ENCODE results near the gene MTX1.

MTX1 gene

GRCh38 chr1:155255243-155256007, 46.9 kb downstream of the MTX1 start, which contains the start of gene ENTREP3:
ENTREP3 (minus strand) TSS chr1:155255483; CDS start chr1:155254877, 606 bp downstream.
- peak; percentile 55 to 69 (median 68) for DNase-seq (ENCODE audit: low read depth in 2 of 3, low spot score in 2 of 3)

GRCh38 chr1:155256058-155256852, 47.8 kb downstream of the MTX1 start:
- DNase-seq (ENCODE audit: low read depth in 2 of 3, low spot score in 2 of 3), result no peak

GRCh38 chr1:155260276-155260675, 51.8 kb downstream of the MTX1 start:
- no peak for DNase-seq (ENCODE audit: low read depth in 2 of 3, low spot score in 2 of 3)

GRCh38 chr1:155261493-155261851, 53.0 kb downstream of the MTX1 start:
- no peak for DNase-seq (ENCODE audit: low read depth in 2 of 3, low spot score in 2 of 3)

- peak; percentile 68 to 82 (median 77) for DNase-seq (ENCODE audit: low read depth in 2 of 3, low spot score in 2 of 3)
Observed at GRCh38 chr1:155261852-155262673, 53.6 kb downstream of the MTX1 start, which contains the start of gene SCAMP3. SCAMP3 (minus strand) TSS chr1:155262360; CDS start chr1:155262151, 209 bp downstream.

- no peak for DNase-seq (ENCODE audit: low read depth in 2 of 3, low spot score in 2 of 3)
Observed at GRCh38 chr1:155263067-155263466, 54.6 kb downstream of the MTX1 start.

All from activated CD8-positive, alpha-beta memory T cell treated with anti-CD3 and anti-CD28 coated beads for 48 hours (primary cell).